Prostate gland (tissue), 2 donors: ENCODE measurements around the gene URM1. TPM values are rescaled to one million over a fixed set of nuclear protein-coding genes. Genes with fewer than 3 reads are reported as not detected.
A peak's percentile ranks its signal among the peaks of the same experiment; 100 is the strongest.

ENCODE experiments used
- DNase-seq: peaks from one replicate; pipeline ENCODE4 v3.0.0-alpha.2; 2019; ENCODE audit warnings: low spot score
- H3K27ac ChIP-seq, 2 donors: fragments of 200-600 bp; sonication (generic); 2 replicates each; pipeline ENCODE4 v1.5.1; 2017 to 2019
- H3K27me3 ChIP-seq: fragments of 200-600 bp; sonication (generic); replicated peaks from 2 replicates; pipeline ENCODE4 v1.5.1; 2019; ENCODE audit not compliant: insufficient read depth
- H3K36me3 ChIP-seq, 2 donors: fragments of 200-600 bp; sonication (generic); 1 replicate in 1 of 2; 2 replicates in 1 of 2; pipeline versions ENCODE4 v1.5.1 to v1.8.1; 2017 to 2019
- H3K4me1 ChIP-seq: fragments of 200-600 bp; sonication (generic); replicated peaks from 2 replicates; pipeline ENCODE4 v1.5.1; 2019
- H3K4me3 ChIP-seq, 2 donors: fragments of 200-600 bp; sonication (generic); 2 replicates each; pipeline ENCODE4 v1.5.1; 2017 to 2019
- H3K9me3 ChIP-seq: fragments of 200-600 bp; sonication (generic); 2 replicates; pipeline ENCODE4 v1.5.1; 2017
- CTCF ChIP-seq, 4 experiments: fragments of 200-600 bp in 2 of 4; fragments of 450-650 bp in 2 of 4; sonication (generic) in 2 of 4; IDR thresholded peaks; 1 replicate in 3 of 4; 2 replicates in 1 of 4; pipeline ENCODE4 v1.5.1; 2016 to 2019; ENCODE audit warnings: antibody characterized with exemption in 4 of 4, mild to moderate bottlenecking in 2 of 4, moderate library complexity in 2 of 4
- POLR2A ChIP-seq: fragments of 450-650 bp; IDR thresholded peaks from one replicate; pipeline ENCODE4 v1.6.1; 2016; ENCODE audit warnings: antibody characterized with exemption, mild to moderate bottlenecking
- POLR2AphosphoS5 ChIP-seq: sonication (generic); formaldehyde crosslinking; IDR thresholded peaks from one replicate; pipeline ENCODE4 v1.6.1; 2017; ENCODE audit warnings: antibody characterized with exemption
- WGBS: methylation state at CpG from one replicate; pipeline ENCODE4 v1.1.5; 2018; 5-methylcytosine and 5-hydroxymethylcytosine counted together
- intact Hi-C: fragments of 100-400 bp; cut with DNase I; formaldehyde crosslinking; loops from one replicate; pipeline ENCODE4 v1.14.2; 2022
- total RNA-seq, 2 donors: library from RNA; depleted of rRNA; stranded (reverse); fragments of >200 nt; gene quantifications; one replicate each; pipeline ENCODE4 v1.1.0, GENCODE V29; 2016

Gene URM1
- total RNA-seq, 2 donors from 2014 or later, result 33.2 to 41.7 TPM

GRCh38 chr9:128393145-128393775 is 22.1 kb downstream of the URM1 start:
- intact Hi-C loops, result no loop called here
- no peak overlapping the region for H3K27ac ChIP-seq
- no peaks in the 10 kb centered on the region for H3K9me3 ChIP-seq
- H3K4me1 ChIP-seq, result no peaks in the 10 kb centered on the region
- H3K27me3 ChIP-seq, result no peaks in the 10 kb centered on the region
- TF ChIP-seq CTCF (IDR thresholded peaks at IDR 0.05), result no peak
- TF ChIP-seq POLR2AphosphoS5, result no peak
- no peak for TF ChIP-seq POLR2A
- no peak for DNase-seq
- H3K36me3 ChIP-seq, result peaks cover 0 to 3% of the 10 kb centered on the region in 2 donors
- no peak overlapping the region for H3K4me3 ChIP-seq
- 72% methylated on average over 52 of the region's 56 CpGs for WGBS

DNA sequence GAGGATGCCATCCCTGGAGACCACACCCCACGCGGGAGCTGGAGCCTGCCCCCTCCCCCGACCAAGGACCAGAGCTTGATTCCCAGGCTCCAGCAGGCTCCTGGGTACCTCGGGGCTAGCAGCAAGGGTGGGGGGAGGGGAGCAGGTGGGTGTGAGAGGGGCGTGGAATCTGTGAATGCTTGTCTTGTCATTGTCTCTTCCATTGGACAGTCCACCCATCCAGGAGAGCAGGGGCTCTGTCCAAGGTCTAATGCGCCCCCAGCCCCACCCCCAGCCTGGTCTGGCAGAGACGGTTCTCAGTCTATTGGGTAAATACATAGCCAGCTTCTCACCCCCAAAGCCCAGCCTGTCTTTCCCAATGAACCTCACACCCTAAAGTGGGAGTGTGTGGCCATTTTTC is 22.8 kb downstream of the URM1 start:
- no peaks in the 10 kb centered on the region for H3K9me3 ChIP-seq
- no peaks in the 10 kb centered on the region for H3K27me3 ChIP-seq
- H3K4me3 ChIP-seq, result no peak overlapping the region
- TF ChIP-seq POLR2A, result no peak
- no peak for TF ChIP-seq POLR2AphosphoS5
- TF ChIP-seq CTCF (IDR thresholded peaks at IDR 0.05), result no peak
- no peak overlapping the region for H3K27ac ChIP-seq
- H3K36me3 ChIP-seq, result no peaks in the 10 kb centered on the region
- no peaks in the 10 kb centered on the region for H3K4me1 ChIP-seq
- no peak for DNase-seq
- intact Hi-C loops, result no loop called here
- WGBS, result 57% methylated on average over 5 of the region's 7 CpGs

DNA sequence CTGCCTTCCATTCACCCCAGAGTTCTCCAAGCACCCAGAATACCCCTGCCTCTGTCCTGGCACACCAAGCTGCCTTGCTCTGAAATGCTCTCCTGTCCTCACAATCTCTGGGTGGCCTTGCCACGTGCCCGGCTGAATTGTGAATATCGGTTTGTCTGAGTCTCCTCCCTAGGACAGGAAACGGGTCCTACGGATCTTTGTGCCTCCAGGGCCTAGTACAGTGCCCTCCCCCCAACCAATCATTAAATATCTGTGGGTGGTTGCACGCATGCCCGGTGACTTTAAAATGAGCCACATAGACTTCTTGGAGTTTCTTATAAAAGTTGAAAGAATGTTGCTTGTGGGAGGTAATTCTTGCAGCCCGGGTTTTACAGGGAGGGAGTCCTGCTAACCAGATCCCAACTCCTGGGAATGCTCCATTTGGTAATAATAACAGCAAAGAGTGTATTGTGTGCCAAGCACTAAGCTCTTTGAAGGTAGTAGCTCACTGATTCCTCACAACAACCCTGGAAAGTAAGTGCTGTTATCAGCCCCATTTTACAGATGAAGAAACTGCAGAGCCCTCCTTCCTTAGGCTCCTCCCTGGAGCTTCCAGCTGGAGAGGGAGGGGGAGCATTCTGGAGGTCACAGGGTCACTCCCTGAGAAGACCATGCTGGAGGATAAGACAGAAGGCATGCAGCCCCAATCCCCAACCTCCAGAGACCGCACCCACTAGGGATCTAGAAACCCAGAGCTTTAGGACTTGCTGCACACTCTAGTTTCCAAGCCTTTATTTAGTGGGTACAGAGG is 23.4 kb downstream of the URM1 start:
- no peak for DNase-seq
- no peaks in the 10 kb centered on the region for H3K27me3 ChIP-seq
- intact Hi-C loops, result no loop called here
- H3K27ac ChIP-seq, result no peak overlapping the region
- 50% methylated on average over 9 of the region's 9 CpGs for WGBS
- no peaks in the 10 kb centered on the region for H3K36me3 ChIP-seq
- H3K4me1 ChIP-seq, result no peaks in the 10 kb centered on the region
- TF ChIP-seq POLR2A (no peak), POLR2AphosphoS5 (no peak), CTCF (IDR thresholded peaks at IDR 0.05) (no peak)
- H3K4me3 ChIP-seq, result no peak overlapping the region
- H3K9me3 ChIP-seq, result no peaks in the 10 kb centered on the region

DNA sequence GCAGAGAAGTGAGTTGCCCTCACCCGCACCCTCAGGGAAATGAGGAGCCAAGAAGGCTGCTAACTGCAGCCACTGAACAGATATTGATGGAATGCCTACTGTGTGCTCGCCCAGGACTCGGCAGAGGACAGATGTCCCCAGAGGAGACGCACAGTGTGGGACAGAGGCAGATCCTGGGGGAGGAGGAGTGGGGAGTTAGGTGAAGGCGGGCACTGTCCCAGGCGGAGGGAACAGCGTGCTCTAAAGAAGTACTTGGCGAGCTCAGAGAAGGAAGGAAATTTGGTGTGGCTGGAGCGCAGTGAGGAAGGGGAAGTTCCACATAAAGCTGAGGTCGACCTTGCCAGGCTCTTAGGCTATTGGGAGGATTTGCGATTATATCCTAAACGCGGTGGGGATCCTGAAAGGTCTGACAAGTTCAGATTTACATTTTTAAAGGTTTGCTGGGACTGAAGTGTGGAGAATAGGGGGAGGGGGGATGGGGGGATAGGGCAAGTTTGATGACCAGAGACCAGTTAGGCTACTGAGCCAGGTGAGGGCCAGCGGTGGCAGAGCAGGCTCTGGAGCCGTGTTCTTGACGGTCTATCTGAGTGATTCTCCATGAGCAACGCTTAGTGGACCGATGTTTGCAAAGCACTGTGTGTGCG is 25.9 kb downstream of the URM1 start:
- intact Hi-C loops, result no loop called here
- DNase-seq, result peak; percentile 22
- TF ChIP-seq CTCF (IDR thresholded peaks at IDR 0.05) (no peak), POLR2AphosphoS5 (peak; percentile 15), POLR2A (no peak)
- Histone ChIP-seq H3K27me3 (no peaks in the 10 kb centered on the region), H3K4me1 (no peaks in the 10 kb centered on the region), H3K4me3 (no peak overlapping the region), H3K36me3 (no peaks in the 10 kb centered on the region), H3K9me3 (no peaks in the 10 kb centered on the region), H3K27ac (peak overlapping the region in 1 of 2 donors; percentile 5)
- WGBS, result 8% methylated on average over 19 of the region's 19 CpGs
